HCT116 (cell line): ENCODE results near the gene SIRT7.

Experiments used
- CEBPB ChIP-seq: IDR thresholded peaks from 2 replicates; pipeline ENCODE4 v1.6.1; 2012; ENCODE audit warnings: low read depth
- ELF1 ChIP-seq: IDR thresholded peaks from 2 replicates; pipeline ENCODE4 v1.6.1; 2012; ENCODE audit warnings: low read depth, borderline replicate concordance
- POLR2A ChIP-seq: IDR thresholded peaks from 2 replicates; pipeline ENCODE4 v1.7.0; 2011; ENCODE audit warnings: borderline replicate concordance; ENCODE audit not compliant: insufficient read depth, insufficient read length; ENCODE audit errors: extremely low read depth
- POLR2AphosphoS5 ChIP-seq: IDR thresholded peaks from 2 replicates; pipeline ENCODE4 v1.6.1; 2011; ENCODE audit warnings: mild to moderate bottlenecking, low read depth, low read length, moderate library complexity
- RAD21 ChIP-seq: IDR thresholded peaks from 2 replicates; pipeline ENCODE4 v1.6.1; 2012; ENCODE audit warnings: low read depth, mild to moderate bottlenecking
- SP1 ChIP-seq: IDR thresholded peaks from 2 replicates; pipeline ENCODE4 v1.6.1; 2012; ENCODE audit warnings: low read depth
- TF ChIP-seq, protein P1 (sequence below), 3 experiments: fragments of 200-600 bp in 1 of 3; sonication (generic) in 1 of 3; IDR thresholded peaks in 2 of 3; conservative IDR thresholded peaks in 1 of 3; 2 replicates each; pipeline ENCODE4 v1.5.1; 2012 to 2017; ENCODE audit warnings: low read depth in 2 of 3, low read length in 2 of 3, antibody characterized with exemption in 1 of 3, borderline replicate concordance in 1 of 3, control low read depth in 1 of 3, mild to moderate bottlenecking in 1 of 3, mixed read lengths in 1 of 3, mixed run types in 1 of 3, moderate library complexity in 1 of 3; ENCODE audit not compliant: insufficient read depth in 1 of 3
- TF ChIP-seq, protein P2 (sequence below): IDR thresholded peaks from 2 replicates; pipeline ENCODE4 v1.6.1; 2011; ENCODE audit warnings: mild to moderate bottlenecking, low read length, moderate library complexity; ENCODE audit not compliant: insufficient replicate concordance; ENCODE audit errors: extremely low read depth
- TF ChIP-seq, protein P3 (sequence below): IDR thresholded peaks from 2 replicates; pipeline ENCODE4 v1.6.1; 2012

DNA sequence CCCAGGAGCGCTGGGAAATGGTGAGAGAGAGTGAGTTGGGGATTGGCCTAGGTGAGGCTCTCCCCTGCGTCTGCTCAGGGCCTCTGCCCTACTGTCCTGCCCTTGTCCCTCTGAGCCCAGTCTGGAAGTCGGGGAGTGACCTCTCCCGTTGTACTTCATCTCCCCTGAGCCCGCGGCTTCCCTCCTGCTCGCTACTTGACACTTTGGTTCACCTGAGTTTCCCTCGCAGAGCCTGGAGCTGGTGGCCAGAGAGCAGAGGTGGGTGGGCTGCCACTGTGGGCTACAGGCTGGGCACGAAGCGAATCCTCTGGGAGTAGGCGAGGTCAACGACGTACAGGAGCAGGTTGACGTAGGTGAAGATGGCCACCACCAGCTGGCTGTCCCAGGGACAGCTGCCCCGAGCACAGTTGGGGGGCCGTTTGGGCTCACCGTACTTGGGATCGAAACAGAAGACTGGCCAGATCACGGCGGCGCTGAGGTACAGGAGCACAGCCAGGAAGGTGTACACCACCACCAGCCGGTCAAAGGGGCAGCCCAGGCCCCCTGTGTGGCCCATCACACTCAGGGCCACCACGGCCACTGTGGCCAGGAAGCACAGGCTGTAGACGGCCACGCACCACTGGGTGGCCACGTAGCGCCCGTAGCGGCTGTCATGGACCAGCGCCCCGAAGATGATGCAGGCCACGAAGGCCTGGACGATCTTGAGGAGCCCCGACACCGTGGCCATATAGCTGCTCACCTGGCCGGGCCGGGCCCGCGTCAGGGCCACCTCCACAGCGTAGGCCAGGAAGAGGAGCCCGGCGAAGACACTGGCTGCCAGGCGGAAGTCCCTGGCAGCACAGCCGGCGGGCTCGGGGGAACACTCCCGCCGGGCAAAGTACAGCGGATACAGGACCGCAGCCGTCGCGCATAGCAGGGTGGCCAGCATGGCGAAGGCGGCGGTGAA, 22.8 kb upstream of the SIRT7 start:
- no peak for TF ChIP-seq SP1
- TF ChIP-seq, protein P1, sequence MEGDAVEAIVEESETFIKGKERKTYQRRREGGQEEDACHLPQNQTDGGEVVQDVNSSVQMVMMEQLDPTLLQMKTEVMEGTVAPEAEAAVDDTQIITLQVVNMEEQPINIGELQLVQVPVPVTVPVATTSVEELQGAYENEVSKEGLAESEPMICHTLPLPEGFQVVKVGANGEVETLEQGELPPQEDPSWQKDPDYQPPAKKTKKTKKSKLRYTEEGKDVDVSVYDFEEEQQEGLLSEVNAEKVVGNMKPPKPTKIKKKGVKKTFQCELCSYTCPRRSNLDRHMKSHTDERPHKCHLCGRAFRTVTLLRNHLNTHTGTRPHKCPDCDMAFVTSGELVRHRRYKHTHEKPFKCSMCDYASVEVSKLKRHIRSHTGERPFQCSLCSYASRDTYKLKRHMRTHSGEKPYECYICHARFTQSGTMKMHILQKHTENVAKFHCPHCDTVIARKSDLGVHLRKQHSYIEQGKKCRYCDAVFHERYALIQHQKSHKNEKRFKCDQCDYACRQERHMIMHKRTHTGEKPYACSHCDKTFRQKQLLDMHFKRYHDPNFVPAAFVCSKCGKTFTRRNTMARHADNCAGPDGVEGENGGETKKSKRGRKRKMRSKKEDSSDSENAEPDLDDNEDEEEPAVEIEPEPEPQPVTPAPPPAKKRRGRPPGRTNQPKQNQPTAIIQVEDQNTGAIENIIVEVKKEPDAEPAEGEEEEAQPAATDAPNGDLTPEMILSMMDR (IDR thresholded peaks at IDR 0.05 in 2 of 3, conservative IDR thresholded peaks at IDR 0.05 in 1 of 3; ENCODE audit: borderline replicate concordance in 1 of 3, insufficient read depth in 1 of 3, low read depth in 2 of 3, low read length in 2 of 3), result no peak
- no peak for TF ChIP-seq ELF1
- TF ChIP-seq POLR2A, result no peak
- TF ChIP-seq, protein P2, sequence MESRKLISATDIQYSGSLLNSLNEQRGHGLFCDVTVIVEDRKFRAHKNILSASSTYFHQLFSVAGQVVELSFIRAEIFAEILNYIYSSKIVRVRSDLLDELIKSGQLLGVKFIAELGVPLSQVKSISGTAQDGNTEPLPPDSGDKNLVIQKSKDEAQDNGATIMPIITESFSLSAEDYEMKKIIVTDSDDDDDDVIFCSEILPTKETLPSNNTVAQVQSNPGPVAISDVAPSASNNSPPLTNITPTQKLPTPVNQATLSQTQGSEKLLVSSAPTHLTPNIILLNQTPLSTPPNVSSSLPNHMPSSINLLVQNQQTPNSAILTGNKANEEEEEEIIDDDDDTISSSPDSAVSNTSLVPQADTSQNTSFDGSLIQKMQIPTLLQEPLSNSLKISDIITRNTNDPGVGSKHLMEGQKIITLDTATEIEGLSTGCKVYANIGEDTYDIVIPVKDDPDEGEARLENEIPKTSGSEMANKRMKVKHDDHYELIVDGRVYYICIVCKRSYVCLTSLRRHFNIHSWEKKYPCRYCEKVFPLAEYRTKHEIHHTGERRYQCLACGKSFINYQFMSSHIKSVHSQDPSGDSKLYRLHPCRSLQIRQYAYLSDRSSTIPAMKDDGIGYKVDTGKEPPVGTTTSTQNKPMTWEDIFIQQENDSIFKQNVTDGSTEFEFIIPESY, result no peak
- no peak for TF ChIP-seq POLR2AphosphoS5
- TF ChIP-seq, protein P3, sequence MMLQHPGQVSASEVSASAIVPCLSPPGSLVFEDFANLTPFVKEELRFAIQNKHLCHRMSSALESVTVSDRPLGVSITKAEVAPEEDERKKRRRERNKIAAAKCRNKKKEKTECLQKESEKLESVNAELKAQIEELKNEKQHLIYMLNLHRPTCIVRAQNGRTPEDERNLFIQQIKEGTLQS, result no peak
- TF ChIP-seq CEBPB, result no peak
- TF ChIP-seq RAD21, result no peak
